IPS-NIHi7 (cell line): ENCODE measurements around the gene PDS5A.
"Not testable (repeated sequence)": the region's sequence is repeated elsewhere in the genome, so short reads cannot be mapped to it uniquely, and the experiment has no call there.

Source experiments
- DNase-seq: peaks from one replicate; pipeline ENCODE4 v3.0.0; 2012; ENCODE audit warnings: mixed read lengths; ENCODE audit errors: extremely low spot score

PDS5A gene

DNA sequence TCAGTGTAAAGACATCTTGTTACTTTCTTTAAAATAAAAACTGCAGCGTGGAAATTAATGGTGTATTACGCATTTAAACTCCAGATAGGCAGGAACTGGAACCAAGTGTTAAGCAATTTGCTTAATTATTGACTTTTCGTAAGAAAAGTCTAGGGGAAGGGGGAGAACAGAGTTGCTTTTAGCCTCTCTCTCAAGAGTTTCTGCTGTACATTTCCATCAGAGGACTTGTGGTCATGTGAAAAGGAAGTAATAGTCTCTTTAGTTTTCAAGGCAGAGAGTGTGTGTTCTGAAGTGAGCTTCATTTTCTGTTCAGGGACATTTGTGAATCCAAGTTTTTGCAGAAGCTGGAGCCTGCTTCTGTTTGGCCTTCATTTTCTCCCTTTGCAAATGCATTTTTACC is 152.6 kb downstream of the PDS5A start:
- DNase-seq: no peak

- no peak for DNase-seq
These were observed 154.5 kb downstream of the PDS5A start for GRCh38 chr4:39823191-39823590.

GRCh38 chr4:39822662-39823061 is 155.0 kb downstream of the PDS5A start:
- DNase-seq: no peak

DNA sequence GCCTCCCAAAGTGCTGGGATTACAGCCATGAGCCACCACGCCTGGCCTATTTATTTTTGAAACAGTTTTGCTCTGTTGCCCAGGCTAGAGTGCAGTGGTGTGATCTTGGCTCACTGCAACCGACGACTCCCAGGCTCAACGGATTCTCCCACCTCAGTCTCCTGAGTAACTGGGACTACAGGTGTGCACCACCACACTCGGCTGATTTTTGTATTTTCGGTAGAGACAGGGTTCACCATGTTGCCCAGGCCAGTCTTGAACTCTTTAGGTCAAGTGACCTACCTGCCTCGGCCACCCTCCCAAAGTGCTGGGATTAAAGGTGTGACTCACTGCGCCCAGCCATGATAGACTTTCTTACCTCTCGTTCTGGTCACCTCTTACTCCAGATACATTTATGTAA is 155.8 kb downstream of the PDS5A start:
- no peak for DNase-seq

DNA sequence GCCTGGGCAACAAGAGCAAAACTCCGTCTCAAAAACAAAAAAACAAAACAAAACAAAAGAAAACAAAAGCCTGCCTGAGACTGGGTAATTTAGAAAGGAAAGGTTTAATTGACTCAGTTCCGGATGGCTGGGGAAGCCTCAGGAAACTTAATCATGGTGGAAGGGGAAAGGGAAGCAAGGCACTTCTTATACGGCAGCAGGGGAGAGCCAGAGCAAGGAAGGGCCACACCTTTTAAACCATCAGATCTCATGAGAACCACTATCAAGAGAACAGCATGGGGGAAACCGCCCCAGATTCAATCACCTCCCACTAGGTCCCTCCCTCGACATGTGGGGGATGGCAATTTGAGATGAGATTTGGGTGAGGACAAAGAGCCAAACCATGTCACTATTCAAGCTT is 157.5 kb downstream of the PDS5A start:
- no peak for DNase-seq

DNA sequence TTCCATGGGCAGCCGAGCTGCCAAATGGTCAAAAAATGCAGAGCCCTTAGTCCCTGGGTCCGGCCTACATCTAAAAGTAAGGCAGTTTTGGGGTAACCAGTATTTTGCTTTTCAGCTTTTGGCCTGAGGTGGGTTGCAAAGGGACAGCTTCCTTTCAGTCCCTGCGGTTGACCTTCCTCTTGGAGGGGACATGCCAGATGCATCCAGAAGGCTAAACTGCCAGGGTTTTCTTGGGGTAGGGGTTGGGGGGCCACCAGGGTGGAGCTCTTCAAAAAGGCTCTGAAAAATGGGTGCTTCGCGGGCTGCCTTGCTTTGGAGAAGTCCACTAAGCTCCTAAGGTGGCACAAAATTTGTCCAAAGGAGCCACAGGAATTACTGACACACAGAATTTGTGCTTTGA is 159.1 kb downstream of the PDS5A start:
- no peak for DNase-seq

- no peak for DNase-seq
These were observed 163.1 kb downstream of the PDS5A start for GRCh38 chr4:39814403-39815185.

DNA sequence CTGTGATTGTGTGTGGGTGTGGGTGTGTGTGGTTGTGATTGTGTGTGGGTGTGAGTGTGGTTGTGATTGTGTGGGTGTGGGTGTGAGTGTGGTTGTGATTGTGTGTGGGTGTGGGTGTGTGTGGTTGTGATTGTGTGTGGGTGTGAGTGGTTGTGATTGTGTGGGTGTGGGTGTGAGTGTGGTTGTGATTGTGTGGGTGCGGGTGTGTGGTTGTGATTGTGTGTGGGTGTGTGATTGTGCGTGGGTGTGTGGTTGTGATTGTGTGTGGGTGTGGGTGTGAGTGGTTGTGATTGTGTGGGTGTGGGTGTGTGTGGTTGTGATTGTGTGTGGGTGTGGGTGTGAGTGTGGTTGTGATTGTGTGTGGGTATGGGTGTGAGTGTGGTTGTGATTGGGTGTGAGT is 163.9 kb downstream of the PDS5A start:
- not testable (repeated sequence) for DNase-seq

- not testable (repeated sequence) for DNase-seq
These were observed 164.7 kb downstream of the PDS5A start for GRCh38 chr4:39813033-39813432.

DNA sequence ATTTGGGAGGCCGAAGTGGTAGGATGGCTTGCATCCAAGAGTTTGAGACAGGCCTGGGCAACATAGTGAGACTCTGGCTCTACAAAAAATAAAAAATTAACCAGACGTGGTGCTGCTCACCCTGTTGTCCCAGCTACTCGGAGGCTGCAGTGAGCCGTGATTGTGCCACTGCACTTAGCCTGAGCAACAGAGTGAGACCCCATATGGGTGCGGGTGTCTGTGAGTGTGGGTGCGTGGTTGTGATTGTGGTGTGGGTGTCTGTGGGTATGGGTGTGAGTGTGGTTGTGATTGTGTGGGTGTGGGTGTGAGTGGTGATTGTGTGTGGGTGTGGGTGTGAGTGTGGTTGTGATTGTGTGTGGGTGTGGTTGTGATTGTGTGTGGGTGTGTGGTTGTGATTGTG is 165.2 kb downstream of the PDS5A start:
- no peak for DNase-seq

DNA sequence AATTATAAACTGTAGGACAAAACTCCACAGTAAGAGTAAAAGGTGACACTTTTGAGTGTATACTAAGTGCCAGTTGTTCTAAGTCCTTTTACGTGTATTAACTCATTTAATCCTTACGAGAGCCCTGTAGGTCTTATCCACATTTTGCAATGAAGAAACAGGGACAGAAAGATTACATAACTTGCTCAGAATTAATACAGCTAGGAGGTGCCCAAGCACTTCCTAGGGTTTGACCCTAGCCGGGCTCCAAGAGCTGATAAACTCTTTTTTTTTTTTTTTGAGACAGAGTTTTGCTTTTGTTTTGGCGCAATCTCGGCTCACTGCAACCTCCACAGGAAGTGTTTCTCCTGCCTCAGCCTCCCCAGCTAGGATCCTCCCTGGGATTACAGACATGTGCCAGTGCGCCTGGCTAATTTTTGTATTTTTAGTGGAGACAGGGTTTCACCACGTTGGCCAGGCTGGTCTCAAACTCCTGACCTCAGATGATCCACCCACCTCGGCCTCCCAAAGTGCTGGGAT is 169.4 kb downstream of the PDS5A start:
- DNase-seq: no peak

- DNase-seq: no peak
These were observed 175.7 kb downstream of the PDS5A start for GRCh38 chr4:39802005-39802404.

DNA sequence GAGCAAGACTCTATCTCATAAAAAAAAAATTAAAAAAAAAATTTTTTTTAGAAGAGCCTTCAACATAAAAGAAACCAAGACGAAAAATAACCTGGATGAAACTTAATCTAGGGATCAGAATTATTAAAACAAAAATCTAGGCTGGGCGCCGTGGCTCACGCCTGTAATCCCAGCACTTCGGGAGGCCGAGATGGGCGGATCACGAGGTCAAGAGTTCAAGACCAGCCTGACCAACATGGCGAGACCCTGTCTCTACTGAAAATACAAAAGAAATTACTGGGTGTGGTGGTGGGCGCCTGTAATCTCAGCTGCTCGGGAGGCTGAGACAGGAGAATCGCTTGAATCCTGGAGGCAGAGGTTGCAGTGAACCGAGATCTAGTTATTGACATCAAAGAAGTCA is 184.7 kb downstream of the PDS5A start:
- DNase-seq: not testable (repeated sequence)

DNA sequence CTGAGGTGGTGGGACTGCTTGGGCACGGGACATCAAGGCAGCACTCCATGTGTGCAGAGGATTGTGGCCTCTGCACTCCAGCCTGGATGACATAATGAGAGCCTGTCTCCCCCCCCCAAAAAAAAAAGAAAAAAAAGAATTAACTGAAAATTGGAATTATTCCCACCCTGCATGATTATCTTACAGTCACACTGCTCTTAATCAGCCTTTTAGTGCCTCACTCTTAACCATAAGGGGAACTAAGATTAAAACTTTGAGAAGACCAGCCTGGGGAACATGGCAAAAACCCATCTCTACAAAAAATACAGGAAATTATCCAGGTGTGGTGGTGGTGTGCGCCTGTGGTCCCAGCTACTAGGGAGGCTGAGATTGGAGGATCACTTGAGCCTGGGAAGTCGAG is 185.2 kb downstream of the PDS5A start:
- DNase-seq: no peak

- no peak for DNase-seq
These were observed 185.6 kb downstream of the PDS5A start for GRCh38 chr4:39792128-39792527.

- no peak for DNase-seq
These were observed 190.9 kb downstream of the PDS5A start for GRCh38 chr4:39786838-39787237.

DNA sequence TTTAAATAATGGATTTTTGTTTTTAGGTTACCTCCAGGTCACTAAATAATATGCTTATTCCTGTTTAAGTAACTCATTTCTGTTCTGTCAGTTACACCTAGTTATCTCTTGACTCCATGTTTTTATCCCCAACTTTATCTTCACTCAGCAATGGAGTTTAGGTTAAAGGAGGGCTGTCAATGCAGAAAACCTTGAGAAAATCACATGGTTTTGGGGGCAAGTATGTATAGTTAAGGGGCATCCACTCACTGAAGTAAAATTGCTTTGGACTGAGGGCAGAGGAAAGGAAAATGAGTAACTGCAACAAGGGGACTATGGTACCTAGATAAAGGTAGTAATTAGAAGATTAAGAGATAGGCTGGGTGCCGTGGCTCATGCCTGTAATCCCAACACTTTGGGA is 192.6 kb downstream of the PDS5A start:
- no peak for DNase-seq

- DNase-seq: not testable (repeated sequence)
These were observed 195.7 kb downstream of the PDS5A start for GRCh38 chr4:39781988-39782387.
